Activated CD8-positive, alpha-beta memory T cell treated with anti-CD3 and anti-CD28 coated beads, Interleukin-2, amount 50 U/mL, for 24 hours (primary cell): ENCODE data around the gene MARK1.

Experiments used
- DNase-seq: peaks from one replicate; pipeline ENCODE4 v3.0.0-alpha.2; 2020; ENCODE audit errors: extremely low read depth

Gene MARK1

GRCh38 chr1:220711056-220711809 is 183.3 kb downstream of the MARK1 start:
- no peak for DNase-seq
